HG02973 (cell line): ENCODE measurements around the gene HERPUD1.
"Not testable (repeated sequence)": the region's sequence is repeated elsewhere in the genome, so short reads cannot be mapped to it uniquely, and the experiment has no call there.

ENCODE experiments used
- ATAC-seq: cut with Tn5 transposase; IDR thresholded peaks from one replicate; pipeline ENCODE4 v1.9.1; 2021; ENCODE audit warnings: moderate library complexity; ENCODE audit not compliant: unreplicated experiment

The HERPUD1 gene

DNA sequence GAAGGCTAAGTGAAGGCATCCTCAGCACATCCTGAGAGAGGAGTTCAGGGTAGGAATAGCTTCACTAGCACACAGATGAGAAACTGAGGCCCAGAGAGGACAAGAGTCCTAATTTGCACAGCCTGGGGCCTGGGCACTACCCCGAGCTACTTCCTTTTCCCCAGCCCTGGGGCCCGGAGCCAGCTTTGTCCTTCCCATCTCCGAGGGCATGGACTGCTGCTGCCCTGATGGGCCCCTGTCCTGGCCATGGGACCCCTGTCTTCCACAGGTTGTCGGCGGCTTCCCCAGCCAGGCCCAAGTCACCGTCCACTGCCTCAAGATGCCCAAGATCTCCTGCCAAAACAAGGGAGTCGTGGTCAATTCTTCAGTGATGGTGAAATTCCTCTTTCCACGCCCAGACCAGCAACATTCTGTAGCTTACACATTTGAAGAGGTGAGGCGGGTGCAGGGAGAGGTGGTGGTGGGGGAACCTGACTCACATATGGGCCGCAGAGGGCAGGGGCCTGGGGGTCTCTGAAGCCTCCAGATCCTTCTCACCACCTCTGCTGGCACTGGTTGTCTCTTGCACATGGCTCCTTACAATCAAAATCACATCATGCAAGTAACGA, 46.0 kb downstream of the HERPUD1 start:
- no peak for ATAC-seq

DNA sequence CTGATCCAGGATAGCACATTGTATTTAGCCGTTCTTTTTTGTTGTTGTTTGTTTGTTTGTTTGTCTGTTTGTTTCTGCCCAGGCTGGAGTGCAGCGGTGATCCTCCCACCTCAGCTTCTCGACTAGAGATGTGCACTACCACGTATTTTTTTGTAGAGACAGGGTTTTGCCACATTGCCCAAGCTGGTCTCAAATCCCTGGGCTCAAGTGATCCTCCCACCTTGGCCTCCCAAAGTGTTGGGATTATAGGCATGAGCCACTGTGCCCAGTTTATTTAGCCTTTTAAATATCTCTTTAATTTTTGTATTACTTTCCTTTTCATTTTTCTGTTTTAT, 48.2 kb downstream of the HERPUD1 start:
- ATAC-seq: no peak

DNA sequence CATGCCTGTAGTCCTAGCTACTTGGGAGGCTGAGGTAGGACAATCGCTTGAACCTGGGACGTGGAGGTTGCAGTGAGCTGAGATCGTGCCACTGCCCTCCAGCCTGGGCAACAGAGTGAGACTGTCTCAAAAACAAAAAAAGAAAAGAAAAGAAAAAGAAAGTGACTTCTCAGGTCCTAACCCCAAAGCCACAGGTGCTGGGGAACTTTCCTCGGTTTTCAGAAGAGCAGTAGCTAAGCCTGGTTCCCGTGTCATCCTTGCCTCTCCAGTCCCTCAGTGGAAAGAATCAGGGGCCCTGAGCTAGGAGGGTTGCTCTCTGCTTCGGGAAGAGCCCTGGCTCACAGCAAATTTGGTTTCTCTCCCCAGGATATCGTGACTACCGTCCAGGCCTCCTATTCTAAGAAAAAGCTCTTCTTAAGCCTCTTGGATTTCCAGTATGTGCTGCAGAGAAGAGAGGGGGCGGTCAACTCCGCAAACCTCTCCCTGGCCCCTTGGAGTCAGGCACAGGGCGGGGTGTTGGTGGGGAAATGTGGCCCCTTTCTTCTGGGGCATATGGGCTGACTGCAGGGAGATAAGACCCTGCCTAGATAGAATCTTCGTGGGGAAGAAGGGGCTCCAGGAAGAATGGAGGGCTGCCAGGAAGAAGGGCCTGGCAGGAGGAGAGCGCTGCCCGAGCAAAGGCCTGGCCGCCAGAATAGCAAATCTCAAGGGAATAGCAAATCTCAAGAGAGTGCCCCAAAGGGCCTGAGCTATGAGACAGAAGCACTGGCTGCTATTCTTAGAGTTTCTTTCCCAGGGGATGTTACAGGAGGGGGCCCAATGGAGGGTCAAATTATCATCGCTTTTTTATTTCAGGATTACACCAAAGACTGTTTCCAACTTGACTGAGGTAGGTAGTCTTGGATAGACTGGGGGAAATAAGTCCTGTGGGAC, 49.1 kb downstream of the HERPUD1 start:
- ATAC-seq: no peak

DNA sequence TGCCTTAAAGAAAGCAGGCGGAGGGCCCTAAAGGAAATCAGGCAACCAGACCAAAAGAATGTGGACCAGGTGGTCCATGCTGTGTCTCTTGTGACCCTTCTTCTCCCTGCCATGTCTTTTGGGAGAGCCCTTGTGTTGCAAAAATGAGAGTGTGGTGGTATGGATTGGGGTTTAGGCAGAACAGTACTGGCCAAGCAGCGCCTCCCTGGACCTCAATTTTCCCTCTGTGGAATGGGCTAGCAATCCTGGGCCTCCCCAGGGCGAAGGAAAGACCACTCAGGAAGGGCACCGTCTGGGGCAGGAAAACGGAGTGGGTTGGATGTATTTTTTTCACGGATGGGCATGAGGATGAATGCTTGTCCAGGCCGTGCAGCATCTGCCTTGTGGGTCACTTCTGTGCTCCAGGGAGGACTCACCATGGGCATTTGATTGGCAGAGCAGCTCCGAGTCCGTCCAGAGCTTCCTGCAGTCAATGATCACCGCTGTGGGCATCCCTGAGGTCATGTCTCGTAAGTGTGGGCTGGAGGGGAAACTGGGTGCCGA, 49.9 kb downstream of the HERPUD1 start:
- ATAC-seq: no peak

DNA sequence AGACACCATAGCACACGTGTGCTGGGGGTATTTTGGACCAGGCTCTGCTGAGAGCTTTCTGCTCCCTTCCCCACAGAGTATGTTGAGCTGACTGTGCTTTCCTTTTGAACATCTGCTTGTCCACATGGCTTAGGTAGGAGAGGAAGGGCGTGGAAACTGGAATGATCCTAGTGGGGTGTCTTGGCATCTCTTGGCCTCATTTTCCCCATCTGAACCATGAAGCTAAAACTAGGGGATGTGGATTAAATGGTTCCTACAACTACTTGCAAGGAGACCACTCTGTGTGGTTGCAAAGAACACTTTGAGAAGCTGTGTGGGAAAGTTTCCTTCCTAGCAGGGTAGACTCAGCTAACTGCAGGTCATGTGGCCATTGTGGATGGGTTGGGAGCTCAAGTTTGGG, 50.8 kb downstream of the HERPUD1 start:
- no peak for ATAC-seq

DNA sequence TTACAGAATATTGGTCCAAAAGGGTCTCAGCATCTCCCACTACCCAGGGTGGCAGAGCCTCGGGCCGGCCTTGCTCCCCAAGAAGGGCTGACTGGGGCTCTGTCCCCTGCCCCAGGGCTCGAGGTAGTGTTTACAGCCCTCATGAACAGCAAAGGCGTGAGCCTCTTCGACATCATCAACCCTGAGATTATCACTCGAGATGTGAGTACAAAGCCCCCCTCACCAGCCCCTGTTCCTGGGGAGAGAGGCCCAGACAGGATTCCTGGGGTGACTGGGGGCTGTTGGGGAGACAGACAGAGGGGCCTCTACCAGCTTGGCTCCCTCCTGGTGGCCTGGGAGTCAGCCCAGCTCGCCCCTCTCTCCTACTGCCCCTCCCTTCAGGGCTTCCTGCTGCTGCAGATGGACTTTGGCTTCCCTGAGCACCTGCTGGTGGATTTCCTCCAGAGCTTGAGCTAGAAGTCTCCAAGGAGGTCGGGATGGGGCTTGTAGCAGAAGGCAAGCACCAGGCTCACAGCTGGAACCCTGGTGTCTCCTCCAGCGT, 51.3 kb downstream of the HERPUD1 start:
- no peak for ATAC-seq

DNA sequence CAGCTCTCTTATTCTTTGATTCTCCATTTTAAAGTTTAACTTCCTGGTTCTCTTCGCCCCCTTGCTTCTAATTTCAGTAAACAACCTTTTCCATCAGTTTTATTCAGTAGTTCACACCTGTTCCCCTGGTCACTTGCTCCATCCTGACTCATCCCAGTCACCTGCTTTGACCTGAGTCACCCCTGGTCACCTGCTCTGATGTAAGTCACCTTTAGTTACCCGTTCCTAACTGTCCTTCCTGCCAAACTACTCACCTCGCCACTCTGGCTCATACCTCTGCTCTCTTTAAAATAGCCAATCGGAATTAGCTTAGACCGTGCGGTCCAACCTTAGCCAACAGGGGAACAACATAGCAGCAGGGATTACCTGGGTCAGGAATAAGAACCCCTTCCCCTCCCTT, 52.7 kb downstream of the HERPUD1 start:
- ATAC-seq: no peak

DNA sequence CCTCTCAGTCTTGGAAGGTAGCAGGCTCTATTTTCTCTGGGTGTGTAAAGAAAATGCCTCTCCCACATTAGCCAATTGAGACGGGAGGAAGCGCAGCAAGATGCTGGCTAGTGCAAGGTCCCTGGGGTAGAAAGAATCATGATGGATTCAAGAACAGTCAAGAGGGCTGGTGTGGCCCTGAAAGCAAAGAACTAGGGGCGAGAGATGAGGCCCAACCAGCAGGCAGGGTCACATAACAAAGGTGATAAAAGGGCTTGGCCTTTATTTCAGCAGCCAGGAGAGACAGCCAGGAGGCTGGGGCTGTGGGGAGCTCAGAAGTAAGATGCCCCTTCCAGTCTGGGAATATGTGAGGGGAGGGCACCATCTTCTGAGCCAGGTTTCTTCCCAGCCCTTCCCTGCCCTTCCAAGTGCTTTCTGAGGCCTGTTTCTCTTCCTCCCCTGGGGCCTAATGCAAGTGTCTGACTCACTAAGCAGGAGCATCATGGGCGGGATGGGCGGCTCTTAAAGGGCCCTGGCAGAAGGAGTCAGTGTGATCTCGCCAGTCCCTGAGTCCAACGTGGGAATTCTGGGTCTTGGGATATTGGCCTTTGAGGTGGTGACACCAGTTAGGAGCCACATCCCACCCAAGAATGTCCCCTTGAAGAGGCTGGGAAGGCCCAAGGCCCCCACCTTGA, 53.5 kb downstream of the HERPUD1 start:
- ATAC-seq: no peak

DNA sequence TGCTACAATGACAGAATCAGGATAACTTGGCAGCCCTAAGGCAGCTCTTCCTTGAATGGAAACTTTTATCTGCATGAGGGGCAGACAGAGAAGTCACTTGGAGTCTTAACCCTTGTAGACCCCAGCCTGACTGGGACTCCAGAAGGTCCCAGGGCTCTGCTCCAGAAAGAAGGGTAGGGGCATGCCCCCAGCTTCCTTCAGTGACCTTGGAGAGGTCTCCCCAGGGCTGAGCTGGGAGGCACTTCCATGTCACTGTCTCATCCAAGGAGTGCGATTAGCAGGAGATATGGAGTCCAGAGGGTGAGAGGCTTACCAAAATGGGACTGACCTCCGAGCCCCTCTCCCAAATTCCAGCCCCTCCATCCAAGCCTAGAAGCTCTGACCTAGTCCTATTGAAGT, 54.0 kb downstream of the HERPUD1 start:
- ATAC-seq: no peak

DNA sequence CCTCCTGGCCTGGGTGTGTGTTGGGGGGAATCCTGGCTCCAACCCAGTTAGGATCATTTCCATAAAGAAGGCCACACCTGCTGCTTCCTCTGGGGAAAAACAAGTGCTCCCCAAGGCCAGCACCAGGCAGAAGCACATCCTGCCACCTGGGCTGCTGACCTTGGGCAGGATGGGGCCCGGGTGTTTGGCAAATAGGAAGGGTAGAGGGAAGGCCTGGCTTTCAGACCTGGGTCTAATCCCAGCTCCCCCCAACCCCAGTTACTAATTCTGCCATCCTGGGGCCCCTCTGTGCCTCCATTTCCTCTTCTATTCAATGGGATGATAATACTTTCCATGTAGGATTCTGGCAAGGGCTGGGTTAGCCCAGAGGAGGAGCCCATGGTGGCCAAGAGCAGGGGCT, 54.4 kb downstream of the HERPUD1 start:
- no peak for ATAC-seq

DNA sequence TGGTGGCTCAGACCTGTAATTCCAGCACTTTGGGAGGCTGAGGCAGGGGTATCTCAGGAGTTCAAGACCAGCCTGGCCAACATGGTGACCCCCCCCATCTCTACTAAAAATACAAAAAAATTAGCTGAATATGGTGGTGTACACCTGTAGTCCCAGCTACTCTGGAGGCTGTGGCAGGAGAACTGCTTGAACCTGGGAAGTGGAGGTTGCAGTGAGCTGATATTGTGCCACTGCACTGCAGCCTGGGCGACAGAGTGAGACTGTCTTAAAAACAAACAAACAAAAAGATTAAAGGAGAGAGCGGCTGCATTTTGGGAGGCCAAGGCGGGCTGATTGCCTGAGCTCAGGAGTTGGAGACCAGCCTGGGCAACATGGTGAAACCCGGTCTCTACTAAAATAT, 55.0 kb downstream of the HERPUD1 start:
- ATAC-seq: not testable (repeated sequence)

DNA sequence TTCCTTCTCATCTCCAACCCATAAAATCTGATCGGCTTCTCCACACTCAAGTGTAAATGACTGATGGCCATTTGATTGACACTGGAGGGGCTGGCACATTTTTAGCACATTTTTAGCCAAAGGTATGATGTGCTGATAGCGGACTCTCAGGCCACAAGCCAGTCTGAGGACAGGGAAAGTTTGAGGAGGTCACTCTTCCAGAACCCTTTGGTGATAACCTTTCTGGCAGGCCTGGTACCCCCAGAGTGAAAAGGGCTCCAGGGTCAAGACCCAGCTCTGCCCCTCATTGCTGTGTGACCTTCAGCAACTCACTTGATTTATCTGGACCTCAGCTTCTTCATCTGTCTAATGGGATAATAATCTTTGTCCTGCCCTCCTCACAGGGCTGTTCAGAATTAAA, 55.8 kb downstream of the HERPUD1 start:
- no peak for ATAC-seq

DNA sequence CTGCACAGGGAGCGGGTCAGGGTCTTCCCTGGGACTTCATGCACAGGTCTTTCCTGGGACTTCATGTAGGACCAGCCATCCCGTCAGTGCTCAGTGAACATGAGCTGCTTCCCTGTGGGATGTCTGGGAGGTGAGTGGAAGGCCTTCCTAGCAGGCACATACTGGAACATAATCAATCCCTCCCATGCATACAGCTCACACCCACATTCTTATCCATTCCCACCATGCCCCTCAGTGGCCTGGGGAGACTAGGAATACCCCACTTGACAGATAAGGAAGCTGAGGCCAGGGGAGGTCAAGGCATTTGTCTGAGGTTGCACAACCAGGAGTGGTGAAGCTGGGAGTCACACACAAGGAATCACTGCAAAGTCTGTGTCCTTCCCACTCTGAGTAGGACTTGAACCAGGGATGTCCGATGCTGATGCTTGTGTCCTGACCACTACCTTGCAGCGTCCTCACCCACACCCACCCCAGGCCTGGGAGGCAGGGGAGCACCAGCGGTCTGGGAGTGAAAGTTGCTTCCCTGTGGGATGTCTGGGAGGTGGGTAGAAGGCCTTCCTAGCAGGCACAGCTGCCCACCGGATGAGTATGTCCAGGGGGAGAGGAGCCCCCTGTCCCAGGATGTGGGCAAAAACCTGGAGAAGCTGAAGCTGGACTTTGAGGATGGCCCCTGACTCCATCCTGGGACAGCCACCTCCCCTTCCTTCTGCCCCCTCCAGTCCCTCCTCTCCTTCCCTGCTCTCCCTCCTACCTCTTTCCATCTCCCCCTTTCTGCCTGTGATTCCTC, 56.4 kb downstream of the HERPUD1 start:
- no peak for ATAC-seq

DNA sequence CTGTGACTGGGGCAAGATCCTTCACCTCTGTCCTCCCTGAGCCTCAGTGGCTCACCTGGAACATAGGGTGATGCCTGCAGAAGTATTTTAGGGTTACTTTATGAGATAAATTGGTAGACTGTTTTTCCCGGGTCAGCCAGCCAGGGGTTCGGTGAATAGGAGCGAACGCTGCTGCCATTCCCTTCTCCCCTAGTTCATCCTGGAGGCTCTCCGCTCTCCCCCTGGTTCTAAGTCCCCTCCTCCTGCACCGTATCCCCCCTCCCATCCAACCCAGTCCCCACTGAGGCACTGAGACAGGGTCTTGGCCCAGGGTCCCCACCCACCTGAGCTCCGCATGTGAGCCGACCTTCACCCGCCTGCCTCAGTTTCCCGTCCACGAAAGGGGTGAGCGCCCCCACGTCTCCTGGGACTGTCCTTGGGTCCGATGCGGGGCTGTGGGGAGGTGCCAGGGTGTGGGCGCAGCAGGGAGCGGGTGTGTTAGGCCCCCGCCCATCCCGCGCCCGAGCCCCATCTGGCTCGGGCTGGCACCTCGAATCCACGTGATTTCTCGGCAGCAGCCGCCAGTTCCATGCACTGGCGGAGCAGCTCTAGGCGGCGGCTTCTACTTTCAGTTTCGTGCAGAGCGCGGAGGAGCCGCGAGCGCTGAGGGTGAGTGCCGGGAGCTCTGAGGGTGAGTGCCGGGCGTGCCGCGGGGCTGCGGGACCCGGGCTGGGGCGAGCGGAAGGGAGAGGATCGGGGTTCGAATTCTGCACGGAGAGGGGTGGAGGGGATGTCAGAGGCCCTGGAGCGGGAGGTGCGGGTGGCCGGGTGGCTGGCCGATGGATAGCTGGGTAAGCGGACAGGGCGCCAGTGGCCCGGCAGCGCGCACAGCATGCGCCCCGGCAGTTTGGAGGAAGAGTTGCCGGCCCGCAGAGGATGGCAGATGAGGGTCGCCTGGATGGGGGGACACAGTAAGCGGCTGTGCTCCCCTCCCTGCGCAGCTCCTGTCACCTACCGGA, 57.3 kb downstream of the HERPUD1 start, which contains the start of gene NLRC5:
Gene NLRC5 (plus strand): TSS at position 610 of the 998 bp plus-strand sequence. CDS start 31,156 bp downstream, outside the sequence.
- peak; percentile 64 for ATAC-seq

DNA sequence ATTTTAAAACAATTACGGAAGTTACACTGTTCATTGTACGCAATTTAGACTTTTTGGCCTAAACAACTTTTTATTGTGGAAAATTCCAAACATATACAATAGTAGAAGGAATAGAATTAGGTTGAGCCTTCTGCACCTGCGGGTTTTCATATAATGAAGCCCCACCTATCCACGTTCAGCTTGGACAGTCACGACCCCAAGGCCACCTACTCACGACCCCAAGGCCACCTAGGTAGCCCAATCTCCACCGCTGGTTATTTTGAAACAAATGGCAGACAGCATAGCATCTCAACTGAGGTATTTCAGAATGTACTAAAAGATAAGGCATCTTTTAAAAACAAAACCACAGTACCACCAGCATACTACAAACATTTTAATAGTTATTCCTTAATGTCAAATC, 58.0 kb downstream of the HERPUD1 start:
- no peak for ATAC-seq

DNA sequence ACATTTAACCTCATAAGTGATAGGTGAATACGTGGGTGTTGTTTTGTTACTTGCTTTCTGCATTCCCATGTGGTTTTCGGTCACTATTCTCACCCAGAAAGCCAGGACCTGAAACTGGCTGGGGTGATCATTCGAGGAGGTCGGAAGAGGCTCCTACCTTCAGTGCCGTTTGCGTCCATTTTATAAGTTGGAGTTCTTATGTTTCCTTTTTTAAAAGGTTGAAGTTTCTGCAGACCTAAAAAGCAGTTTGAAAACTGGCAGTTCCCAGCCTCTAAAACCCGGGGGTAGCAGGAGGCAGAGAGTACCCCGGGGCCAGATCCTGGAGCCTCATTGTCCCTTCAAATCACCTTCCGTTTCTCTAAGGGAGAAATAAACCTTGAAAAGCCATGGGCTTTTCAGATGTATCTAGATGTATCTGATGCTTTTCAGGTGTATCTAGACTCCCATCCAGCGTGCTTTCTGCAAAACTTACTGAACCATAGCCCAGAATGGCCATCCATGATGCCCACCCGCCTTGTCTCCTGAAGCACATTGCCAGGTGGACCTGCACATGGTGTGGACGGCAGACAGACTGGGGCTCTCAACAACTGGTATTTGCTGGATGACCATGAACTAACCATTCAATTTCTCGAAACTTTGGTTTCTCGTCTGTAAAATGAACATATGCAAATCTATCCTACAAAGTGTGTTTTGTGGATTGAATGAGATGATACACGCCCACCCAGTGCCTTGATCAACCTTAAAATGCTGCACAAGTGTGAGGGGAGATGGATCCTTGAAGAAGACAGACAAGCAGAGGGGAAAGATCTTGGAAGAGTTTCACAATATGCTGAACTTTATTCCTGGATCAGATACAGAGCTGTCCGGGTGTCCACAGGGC, 58.7 kb downstream of the HERPUD1 start:
- no peak for ATAC-seq

DNA sequence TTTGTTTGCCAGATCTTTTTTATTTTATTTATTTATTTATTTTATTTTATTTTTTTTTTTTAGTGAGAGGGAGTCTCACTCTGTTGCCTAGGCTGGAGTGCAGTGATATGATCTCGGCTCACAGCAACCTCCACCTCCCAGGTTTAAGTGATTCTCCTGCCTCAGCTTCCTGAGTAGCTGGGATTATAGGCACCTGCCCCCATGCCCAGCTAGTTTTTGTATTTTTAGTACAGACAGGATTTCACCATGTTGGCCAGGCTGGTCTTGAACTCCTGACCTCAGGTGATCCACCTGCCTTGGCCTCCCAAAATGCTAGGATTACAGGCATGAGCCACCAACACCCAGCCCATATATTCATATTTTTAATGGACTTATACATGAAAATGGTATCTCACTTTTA, 60.5 kb downstream of the HERPUD1 start:
- ATAC-seq: not testable (repeated sequence)

DNA sequence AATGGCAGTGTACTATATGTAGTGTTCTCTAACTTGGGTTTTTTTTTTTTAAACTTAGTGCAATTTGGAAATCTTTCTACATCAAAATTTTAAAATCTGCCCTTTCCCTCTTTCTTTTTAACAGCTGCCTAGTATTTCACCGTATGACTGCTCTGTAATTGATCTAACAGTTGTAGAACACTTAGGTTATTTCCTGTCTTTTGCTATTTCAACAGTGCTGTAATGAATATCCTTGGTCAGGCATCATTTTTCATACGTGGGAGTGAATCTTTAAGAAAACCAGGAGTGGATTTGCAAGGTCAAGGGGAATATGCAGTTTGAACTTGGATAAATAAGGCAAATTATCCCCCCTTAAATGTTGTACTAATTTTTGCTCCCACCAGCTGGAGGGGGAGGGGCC, 61.3 kb downstream of the HERPUD1 start:
- no peak for ATAC-seq
